ENCODE measurements around the gene DBN1.

The DBN1 gene

DNA sequence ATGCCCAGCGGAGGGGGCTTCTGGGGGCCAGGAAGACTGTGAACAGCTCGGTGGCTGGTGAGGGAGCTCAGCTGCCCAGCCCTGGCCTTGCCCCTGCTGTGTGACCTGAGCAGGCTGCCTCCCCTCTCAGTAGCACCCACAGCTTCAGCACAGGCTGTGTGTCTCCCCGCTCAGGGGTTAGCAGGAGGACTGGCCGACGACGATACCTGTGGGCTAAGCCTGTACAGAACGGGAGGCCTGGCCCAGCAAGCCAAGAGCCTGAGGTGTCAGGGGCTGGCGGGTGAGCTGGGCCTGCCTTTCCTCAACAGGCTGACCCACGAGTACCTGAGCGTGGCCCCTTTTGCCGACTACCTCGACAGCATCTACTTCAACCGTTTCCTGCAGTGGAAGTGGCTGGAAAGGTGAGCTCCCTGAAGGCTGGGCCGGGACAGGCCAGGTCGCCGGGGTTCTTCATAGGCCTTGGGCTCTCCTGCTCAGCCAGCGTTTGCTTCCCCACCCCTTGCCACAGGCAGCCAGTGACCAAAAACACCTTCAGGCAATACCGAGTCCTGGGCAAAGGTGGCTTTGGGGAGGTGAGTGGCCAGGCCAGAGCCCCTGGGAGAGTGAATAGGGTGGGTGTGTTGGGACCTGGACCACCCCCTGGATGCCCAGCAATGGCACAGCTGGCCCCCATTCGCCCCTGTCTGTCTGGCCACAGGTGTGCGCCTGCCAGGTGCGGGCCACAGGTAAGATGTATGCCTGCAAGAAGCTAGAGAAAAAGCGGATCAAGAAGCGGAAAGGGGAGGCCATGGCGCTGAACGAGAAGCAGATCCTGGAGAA, 40.4 kb downstream of the DBN1 start:
- H3K4me1 ChIP-seq (ENCODE audit: low read length) = peaks cover 40% of the 10 kb centered on the region
- peaks cover 39% of the 10 kb centered on the region for H3K36me3 ChIP-seq (replicated peaks; ENCODE audit: low read depth, low read length)
- no peak overlapping the region for H3K9ac ChIP-seq (ENCODE audit: low read length)
- H2AFZ ChIP-seq (ENCODE audit: low read depth, low read length) = no peak overlapping the region
- H3K27ac ChIP-seq (ENCODE audit: low read length) = no peak overlapping the region
- no peak overlapping the region for H3K4me3 ChIP-seq (ENCODE audit: low read length)
- peaks cover 25% of the 10 kb centered on the region for H3K79me2 ChIP-seq (ENCODE audit: low read length)
- H3K27me3 ChIP-seq (ENCODE audit: low read depth, low read length) = no peaks in the 10 kb centered on the region
- H4K20me1 ChIP-seq (ENCODE audit: insufficient read depth, low read length) = peaks cover 17% of the 10 kb centered on the region
- no peak overlapping the region for H3K4me2 ChIP-seq (ENCODE audit: low read length)
- TF ChIP-seq, protein P1, sequence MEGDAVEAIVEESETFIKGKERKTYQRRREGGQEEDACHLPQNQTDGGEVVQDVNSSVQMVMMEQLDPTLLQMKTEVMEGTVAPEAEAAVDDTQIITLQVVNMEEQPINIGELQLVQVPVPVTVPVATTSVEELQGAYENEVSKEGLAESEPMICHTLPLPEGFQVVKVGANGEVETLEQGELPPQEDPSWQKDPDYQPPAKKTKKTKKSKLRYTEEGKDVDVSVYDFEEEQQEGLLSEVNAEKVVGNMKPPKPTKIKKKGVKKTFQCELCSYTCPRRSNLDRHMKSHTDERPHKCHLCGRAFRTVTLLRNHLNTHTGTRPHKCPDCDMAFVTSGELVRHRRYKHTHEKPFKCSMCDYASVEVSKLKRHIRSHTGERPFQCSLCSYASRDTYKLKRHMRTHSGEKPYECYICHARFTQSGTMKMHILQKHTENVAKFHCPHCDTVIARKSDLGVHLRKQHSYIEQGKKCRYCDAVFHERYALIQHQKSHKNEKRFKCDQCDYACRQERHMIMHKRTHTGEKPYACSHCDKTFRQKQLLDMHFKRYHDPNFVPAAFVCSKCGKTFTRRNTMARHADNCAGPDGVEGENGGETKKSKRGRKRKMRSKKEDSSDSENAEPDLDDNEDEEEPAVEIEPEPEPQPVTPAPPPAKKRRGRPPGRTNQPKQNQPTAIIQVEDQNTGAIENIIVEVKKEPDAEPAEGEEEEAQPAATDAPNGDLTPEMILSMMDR (IDR thresholded peaks at IDR 0.05; ENCODE audit: low read depth, low read length) = no peak
- no peak for TF ChIP-seq EZH2phosphoT487 (IDR thresholded peaks at IDR 0.05; ENCODE audit: low read depth)
- H3K9me3 ChIP-seq (ENCODE audit: insufficient read depth, low read length) = no peaks in the 10 kb centered on the region

DNA sequence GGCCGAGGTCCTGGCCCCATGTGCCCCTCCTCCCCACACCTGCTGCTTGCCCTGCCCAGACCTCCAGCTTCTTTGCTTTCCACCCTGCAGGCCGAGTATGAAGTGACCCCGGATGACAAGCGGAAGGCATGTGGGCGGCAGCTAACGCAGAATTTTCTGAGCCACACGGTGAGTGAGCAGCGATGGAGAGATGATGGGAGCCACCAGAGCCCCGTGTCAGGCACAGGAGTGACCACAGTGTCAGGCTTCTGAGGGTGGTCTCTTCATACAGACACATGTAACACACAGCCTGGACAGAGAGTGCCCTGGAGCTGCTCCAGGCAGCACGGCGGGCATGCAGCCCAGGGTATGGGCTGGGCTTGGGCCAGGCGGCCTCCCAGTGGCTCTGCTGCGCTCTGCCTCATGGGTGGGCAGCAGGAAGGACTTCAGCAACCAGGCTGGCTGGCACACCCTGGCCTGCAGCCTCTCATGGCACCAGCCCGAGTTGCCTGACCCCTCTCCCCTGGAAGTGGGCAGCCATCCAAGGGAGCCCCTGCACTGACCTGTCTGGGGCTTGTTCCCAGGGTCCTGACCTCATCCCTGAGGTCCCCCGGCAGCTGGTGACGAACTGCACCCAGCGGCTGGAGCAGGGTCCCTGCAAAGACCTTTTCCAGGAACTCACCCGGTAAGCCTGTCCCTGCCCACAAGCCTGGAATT, 41.1 kb downstream of the DBN1 start:
- no peak overlapping the region for H3K4me3 ChIP-seq (ENCODE audit: low read length)
- H3K79me2 ChIP-seq (ENCODE audit: low read length) = peaks cover 32% of the 10 kb centered on the region
- TF ChIP-seq, protein P1 (IDR thresholded peaks at IDR 0.05; ENCODE audit: low read depth, low read length) = no peak
- TF ChIP-seq EZH2phosphoT487 (IDR thresholded peaks at IDR 0.05; ENCODE audit: low read depth) = no peak
- peaks cover 21% of the 10 kb centered on the region for H4K20me1 ChIP-seq (ENCODE audit: insufficient read depth, low read length)
- H3K27ac ChIP-seq (ENCODE audit: low read length) = no peak overlapping the region
- H2AFZ ChIP-seq (ENCODE audit: low read depth, low read length) = no peak overlapping the region
- H3K36me3 ChIP-seq (replicated peaks; ENCODE audit: low read depth, low read length) = peaks cover 35% of the 10 kb centered on the region
- H3K4me2 ChIP-seq (ENCODE audit: low read length) = no peak overlapping the region; the same call in 1 of the 2 replicates
- no peaks in the 10 kb centered on the region for H3K27me3 ChIP-seq (ENCODE audit: low read depth, low read length)
- H3K4me1 ChIP-seq (ENCODE audit: low read length) = peaks cover 48% of the 10 kb centered on the region
- H3K9ac ChIP-seq (ENCODE audit: low read length) = no peak overlapping the region
- H3K9me3 ChIP-seq (ENCODE audit: insufficient read depth, low read length) = no peaks in the 10 kb centered on the region

DNA sequence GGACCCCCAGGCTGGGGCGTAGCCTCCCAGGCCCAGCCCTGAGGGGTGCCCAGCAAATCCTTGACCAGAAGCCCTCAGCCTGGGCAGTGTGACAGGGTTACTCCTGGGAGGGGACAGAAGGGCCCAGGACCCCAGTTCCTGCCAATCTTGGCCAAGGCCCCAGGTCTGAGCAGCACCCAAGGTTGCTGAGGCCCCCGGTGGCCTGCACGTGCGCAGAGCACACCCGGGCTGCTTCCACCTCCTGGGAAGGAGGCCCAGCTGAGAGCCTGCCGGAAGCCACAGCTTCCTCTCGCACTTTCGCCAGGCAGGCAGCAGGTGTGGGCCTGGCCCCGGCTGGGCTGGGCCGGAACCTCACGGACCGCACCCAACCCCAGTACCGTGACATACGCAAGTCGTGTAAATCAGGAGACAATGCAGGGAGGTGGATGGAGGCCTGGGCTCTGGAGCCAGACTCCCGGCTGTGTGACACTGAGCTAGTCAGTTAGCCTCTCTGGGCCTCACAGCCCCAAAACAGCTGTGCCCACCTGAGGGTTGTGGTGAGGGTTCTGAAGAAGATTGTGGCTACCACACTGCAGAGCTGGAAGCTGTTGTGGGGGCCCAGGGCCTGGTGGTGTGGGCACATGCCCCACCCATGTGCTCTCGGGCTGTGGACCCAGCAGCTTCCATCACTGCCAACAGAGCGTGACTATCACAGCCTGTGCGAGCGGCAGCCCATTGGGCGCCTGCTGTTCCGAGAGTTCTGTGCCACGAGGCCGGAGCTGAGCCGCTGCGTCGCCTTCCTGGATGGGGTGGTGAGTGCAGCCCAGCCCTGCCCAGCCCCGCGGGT, 41.9 kb downstream of the DBN1 start:
- Histone ChIP-seq H3K4me2 (ENCODE audit: low read length) (peak overlapping the region; percentile 97), H3K9ac (ENCODE audit: low read length) (peak overlapping the region; percentile 21; the same call in 1 of the 2 replicates), H4K20me1 (ENCODE audit: insufficient read depth, low read length) (peaks cover 21% of the 10 kb centered on the region), H3K27ac (ENCODE audit: low read length) (peak overlapping the region; percentile 42), H3K79me2 (ENCODE audit: low read length) (peaks cover 40% of the 10 kb centered on the region), H3K36me3 (replicated peaks; ENCODE audit: low read depth, low read length) (peaks cover 31% of the 10 kb centered on the region), H2AFZ (ENCODE audit: low read depth, low read length) (no peak overlapping the region), H3K4me1 (ENCODE audit: low read length) (peaks cover 49% of the 10 kb centered on the region), H3K27me3 (ENCODE audit: low read depth, low read length) (no peaks in the 10 kb centered on the region), H3K9me3 (ENCODE audit: insufficient read depth, low read length) (no peaks in the 10 kb centered on the region), H3K4me3 (ENCODE audit: low read length) (peak overlapping the region; percentile 12; the same call in 1 of the 2 replicates)
- no peak for TF ChIP-seq EZH2phosphoT487 (IDR thresholded peaks at IDR 0.05; ENCODE audit: low read depth)
- TF ChIP-seq, protein P1 (IDR thresholded peaks at IDR 0.05; ENCODE audit: low read depth, low read length) = no peak
